ENCODE measurements around the gene SALL2.
A peak's percentile ranks its signal among the peaks of the same experiment; 100 is the strongest.
"Not testable (repeated sequence)": the region's sequence is repeated elsewhere in the genome, so short reads cannot be mapped to it uniquely, and the experiment has no call there.

SALL2 gene

GRCh38 chr14:21525962-21526671 is at the start of gene SALL2:
Gene SALL2, minus strand, starts transcription at chr14:21526346. Its CDS starts 219 bp downstream, at chr14:21526127.
- peak; percentile 39 to 50 for DNase-seq (ENCODE audit: low read depth in 2 of 2)

DNA sequence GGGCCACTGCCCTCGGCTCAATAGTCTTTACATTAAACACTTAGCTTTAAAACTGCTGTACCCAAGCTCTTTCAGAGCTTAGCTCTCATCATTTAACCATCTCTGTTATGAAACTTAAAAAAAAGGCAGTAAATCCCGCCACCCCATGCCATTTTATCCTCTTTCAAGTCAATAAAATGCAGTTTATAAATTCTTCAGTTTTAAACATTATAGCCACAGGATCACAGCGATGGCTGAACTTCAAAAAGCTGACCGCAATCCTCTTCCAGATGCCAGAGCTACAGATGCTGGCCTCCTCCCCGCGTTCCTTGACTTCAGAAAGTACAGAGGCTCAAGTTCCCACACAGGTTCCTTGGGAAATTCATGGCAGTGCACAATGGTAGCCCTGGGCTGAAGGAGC is 49.5 kb upstream of the SALL2 start:
- DNase-seq (ENCODE audit: low read depth in 2 of 2) = no peak

GRCh38 chr14:21572604-21573003 is 46.5 kb upstream of the SALL2 start:
- DNase-seq (ENCODE audit: low read depth in 2 of 2) = no peak

DNA sequence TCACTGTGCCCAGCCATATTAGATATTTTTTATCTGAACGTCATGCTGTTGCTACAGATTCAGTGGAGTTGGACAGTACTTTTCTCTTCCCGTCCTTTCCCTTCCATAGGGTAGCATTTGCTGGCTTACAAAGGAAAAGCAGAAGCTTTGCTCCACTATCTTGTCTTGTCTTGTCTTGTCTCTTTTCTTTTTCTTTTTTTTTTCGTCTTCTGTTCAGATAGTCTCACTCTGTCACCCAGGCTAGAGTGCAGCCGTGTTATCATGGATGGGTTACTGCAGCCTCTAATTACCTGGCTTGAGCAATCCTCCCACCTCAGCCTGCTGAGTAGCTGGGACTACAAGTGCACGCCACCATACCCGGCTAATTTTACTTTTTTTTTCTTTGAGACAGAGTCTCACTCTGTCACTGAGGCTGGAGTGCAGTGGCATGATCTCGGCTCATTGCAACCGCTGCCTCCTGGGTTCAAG is 32.6 kb upstream of the SALL2 start:
- no peak for DNase-seq (ENCODE audit: low read depth in 2 of 2)

- peak; percentile 72 to 74 for DNase-seq (ENCODE audit: low read depth in 2 of 2)
Measured at GRCh38 chr14:21557084-21557901, 31.1 kb upstream of the SALL2 start.

DNA sequence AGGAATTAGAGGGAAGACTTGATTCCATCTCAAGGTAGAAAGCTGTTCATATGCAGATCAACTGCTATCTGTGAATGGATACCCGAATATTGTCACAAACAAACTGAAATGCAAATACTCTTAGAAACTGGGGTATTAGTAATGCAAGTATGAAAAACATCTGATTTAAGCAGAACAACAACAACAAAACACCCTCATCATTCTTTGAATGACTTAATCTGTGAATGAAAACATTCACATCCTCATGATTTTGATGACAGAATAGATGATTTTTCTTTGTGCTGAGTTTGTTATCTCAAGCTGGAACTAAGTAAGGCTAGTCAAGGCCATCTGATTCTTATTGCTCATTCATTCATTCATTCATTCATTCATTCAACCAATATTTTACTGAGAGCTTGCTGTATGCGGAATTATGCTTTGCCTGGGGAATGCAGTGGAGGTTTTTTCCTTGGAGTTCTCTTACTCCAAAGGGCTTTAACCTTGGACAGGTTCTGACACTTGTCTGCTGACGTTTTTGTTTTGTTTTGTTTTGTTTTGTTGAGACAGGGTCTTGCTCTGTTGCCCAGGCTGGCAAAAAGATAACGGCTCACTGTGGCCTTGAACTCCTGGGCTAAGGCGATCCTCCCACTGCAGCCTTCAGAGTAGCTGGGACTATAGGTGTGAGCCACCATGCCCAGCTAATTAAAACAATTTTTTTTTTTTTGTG is 30.4 kb upstream of the SALL2 start:
- no peak for DNase-seq (ENCODE audit: low read depth in 2 of 2)

DNA sequence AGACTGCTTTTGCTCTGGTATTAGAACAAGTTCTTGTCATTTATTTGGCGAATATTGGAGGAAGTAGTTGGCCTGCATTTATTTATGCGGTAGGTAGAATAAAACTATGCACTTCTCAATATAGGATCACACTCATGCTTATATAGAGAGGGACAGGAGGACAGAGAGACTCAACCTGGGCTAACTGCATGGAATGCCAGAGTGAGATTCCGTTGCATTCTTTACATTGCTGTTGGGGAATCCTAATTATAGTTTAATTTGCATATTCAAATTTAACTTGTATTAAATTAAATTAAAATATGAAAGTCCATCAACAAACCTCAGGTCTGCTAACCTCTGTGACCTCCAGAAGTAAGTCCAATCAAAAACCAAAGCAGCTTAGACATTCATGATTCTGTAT is 27.1 kb upstream of the SALL2 start:
- no peak for DNase-seq (ENCODE audit: low read depth in 2 of 2)

DNA sequence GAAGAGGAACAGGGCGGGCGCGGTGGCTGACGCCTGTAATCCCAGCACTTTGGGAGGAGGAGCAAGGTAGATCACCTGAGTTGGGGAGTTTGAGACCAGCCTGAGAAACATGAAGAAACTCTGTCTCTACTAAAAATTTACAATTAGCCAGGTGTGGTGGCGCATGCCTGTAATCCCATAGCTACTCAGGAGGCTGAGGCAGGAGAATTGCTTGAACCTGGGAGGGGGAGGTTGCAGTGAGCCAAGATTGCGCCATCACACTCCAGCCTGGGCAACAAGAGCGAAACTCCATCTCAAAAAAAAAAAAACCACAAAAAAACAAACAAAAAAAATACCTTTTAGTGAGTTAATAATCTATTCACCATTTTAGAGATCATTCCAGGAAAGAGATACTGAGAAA is 18.4 kb upstream of the SALL2 start:
- DNase-seq (ENCODE audit: low read depth in 2 of 2) = not testable (repeated sequence)

GRCh38 chr14:21543963-21544362 is 17.8 kb upstream of the SALL2 start:
- DNase-seq (ENCODE audit: low read depth in 2 of 2) = no peak

GRCh38 chr14:21543521-21543960 is 17.4 kb upstream of the SALL2 start:
- DNase-seq (ENCODE audit: low read depth in 2 of 2) = no peak

DNA sequence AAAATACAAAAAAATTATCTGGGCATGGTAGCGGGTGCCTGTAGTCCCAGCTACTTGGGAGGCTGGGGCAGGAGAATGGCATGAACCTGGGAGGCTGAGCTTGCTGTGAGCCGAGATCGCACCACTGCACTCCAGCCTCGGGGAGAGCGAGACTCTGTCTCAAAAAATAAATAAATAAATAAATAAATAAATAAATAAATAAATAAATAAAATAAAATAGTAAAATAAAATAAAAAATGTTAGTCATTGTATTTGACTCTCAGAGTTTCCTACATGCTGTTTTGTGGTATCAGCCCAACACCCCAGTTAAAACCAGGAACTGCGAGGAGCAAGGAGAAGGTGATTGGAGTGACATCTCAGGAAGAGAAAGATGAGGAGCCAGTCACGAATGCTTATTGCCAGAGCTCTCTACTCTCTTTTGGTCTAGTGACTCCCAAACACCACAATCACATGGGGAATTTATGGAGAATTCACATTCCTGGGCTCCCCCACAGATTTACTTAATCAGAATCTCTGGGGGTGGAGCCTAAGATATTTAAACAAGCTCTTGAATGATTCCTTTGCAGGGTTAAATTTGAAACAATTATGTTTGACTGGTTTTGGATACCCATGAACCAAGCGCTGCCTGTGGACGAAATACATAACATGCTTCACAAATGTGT is 15.4 kb upstream of the SALL2 start:
- no peak for DNase-seq (ENCODE audit: low read depth in 2 of 2)

GRCh38 chr14:21539189-21539940 is 13.2 kb upstream of the SALL2 start:
- no peak for DNase-seq (ENCODE audit: low read depth in 2 of 2)

GRCh38 chr14:21537090-21537424 is 10.9 kb upstream of the SALL2 start:
- no peak for DNase-seq (ENCODE audit: low read depth in 2 of 2)

- DNase-seq (ENCODE audit: low read depth in 2 of 2) = no peak
Measured at GRCh38 chr14:21536418-21537089, 10.4 kb upstream of the SALL2 start.

DNA sequence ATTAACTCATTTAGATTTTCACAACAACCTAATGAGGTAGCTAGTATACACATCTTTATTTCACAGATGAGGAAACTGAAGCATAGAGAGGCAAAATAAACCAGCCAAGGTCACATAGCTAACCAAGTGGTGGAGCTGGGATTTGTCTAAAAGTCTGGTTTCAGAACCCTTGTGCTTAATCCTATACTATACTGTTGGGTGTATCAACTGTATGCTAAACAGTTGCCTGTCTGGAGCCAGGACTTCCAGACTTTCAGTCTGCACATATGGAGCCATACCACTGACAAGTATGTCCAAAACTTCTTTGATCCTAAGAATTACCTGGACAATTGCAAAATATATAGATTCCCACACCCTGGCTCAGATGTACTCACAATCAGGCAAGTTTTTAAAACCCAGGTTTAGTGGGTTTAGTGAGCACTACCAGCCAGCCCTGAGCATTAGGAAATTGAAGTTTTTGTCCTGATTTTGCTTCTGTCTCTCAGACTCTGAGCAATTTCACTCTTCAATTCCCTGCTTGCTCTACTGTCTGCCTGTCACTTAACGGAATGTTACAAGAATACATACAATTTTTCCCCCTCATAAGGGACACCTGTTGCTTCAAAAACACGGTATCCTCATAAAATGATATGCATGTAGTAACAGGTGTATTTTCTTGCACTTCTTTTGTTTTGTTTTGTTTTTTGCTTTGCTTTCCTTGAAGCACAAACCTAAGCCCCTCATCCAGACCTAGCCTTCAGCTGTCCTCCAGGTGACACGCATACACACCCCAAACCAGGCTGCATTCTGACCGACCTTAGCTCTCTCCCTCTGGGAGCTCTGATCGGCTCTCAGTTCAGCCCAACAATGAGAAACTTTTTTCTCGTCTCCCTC is 9.6 kb upstream of the SALL2 start:
- no peak for DNase-seq (ENCODE audit: low read depth in 2 of 2)

- no peak for DNase-seq (ENCODE audit: low read depth in 2 of 2)
Measured at GRCh38 chr14:21534576-21534975, 8.4 kb upstream of the SALL2 start.

- DNase-seq (ENCODE audit: low read depth in 2 of 2) = no peak
Measured at GRCh38 chr14:21533294-21533693, 7.1 kb upstream of the SALL2 start.

DNA sequence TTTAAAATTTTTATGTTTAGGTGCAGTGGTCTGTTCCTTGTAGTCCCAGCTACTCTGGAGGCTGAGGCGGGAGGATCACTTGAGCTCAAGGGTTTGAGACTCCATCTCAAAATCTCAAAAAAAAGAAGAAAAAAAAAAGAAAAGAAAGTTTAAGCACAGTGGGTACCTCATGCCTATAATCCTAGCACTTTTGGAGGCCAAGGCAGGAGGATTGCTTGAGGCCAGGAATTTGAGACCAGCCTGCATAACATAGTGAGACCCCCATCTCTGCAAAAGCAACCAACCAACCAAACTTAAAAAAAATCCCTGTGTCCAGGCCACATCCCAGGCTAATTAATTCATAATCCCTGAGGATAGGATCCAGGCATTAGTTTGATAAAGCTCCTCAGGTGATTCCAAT is 3.4 kb upstream of the SALL2 start:
- DNase-seq (ENCODE audit: low read depth in 2 of 2) = no peak
